ENCODE results near the gene TRRAP. TPM values are rescaled to one million over a fixed set of nuclear protein-coding genes. Genes with fewer than 3 reads are reported as not detected.

The TRRAP gene
- total RNA-seq, 1 donor from 2014 or later = 35.6 TPM

- Histone ChIP-seq H3K4me3 (no peak overlapping the region), H3K27me3 (no peaks in the 10 kb centered on the region), H3K9me3 (no peaks in the 10 kb centered on the region), H3K4me1 (no peaks in the 10 kb centered on the region), H3K27ac (no peak overlapping the region), H3K36me3 (peaks cover 100% of the 10 kb centered on the region)
- intact Hi-C loops (cut with DNase I) = no loop called here
- TF ChIP-seq CTCF (IDR thresholded peaks at IDR 0.05) = no peak
- no peak for ATAC-seq
- no peak for DNase-seq
These were observed 155.4 kb downstream of the TRRAP start for GRCh38 chr7:99033765-99034164.

GRCh38 chr7:99034932-99035722 lies 156.8 kb downstream of the TRRAP start:
- no peaks in the 10 kb centered on the region for H3K4me1 ChIP-seq
- no peak overlapping the region for H3K27ac ChIP-seq
- H3K4me3 ChIP-seq = no peak overlapping the region
- H3K36me3 ChIP-seq = peaks cover 100% of the 10 kb centered on the region
- H3K27me3 ChIP-seq = no peaks in the 10 kb centered on the region
- intact Hi-C loops (cut with DNase I) = no loop called here
- ATAC-seq (no peak), DNase-seq (no peak)
- no peaks in the 10 kb centered on the region for H3K9me3 ChIP-seq
- no peak for TF ChIP-seq CTCF (IDR thresholded peaks at IDR 0.05)

- DNase-seq (no peak), ATAC-seq (no peak)
- peaks cover 100% of the 10 kb centered on the region for H3K36me3 ChIP-seq
- no peaks in the 10 kb centered on the region for H3K27me3 ChIP-seq
- H3K27ac ChIP-seq = no peak overlapping the region
- intact Hi-C loops (cut with DNase I) = no loop called here
- no peaks in the 10 kb centered on the region for H3K9me3 ChIP-seq
- no peak overlapping the region for H3K4me3 ChIP-seq
- H3K4me1 ChIP-seq = peaks cover 5% of the 10 kb centered on the region
- no peak for TF ChIP-seq CTCF (IDR thresholded peaks at IDR 0.05)
These were observed 157.6 kb downstream of the TRRAP start for GRCh38 chr7:99035723-99036545.

GRCh38 chr7:99036546-99037111 lies 158.3 kb downstream of the TRRAP start:
- DNase-seq = no peak
- intact Hi-C loops (cut with DNase I) = no loop called here
- peaks cover 100% of the 10 kb centered on the region for H3K36me3 ChIP-seq
- no peak overlapping the region for H3K4me3 ChIP-seq
- H3K27ac ChIP-seq = no peak overlapping the region
- H3K27me3 ChIP-seq = no peaks in the 10 kb centered on the region
- H3K4me1 ChIP-seq = peaks cover 5% of the 10 kb centered on the region
- peak; percentile 25 for TF ChIP-seq CTCF (IDR thresholded peaks at IDR 0.05)
- ATAC-seq = peak; percentile 26
- no peaks in the 10 kb centered on the region for H3K9me3 ChIP-seq

- Histone ChIP-seq H3K36me3 (peaks cover 100% of the 10 kb centered on the region), H3K4me1 (peaks cover 5% of the 10 kb centered on the region), H3K4me3 (no peak overlapping the region), H3K27me3 (no peaks in the 10 kb centered on the region), H3K27ac (no peak overlapping the region), H3K9me3 (no peaks in the 10 kb centered on the region)
- DNase-seq = no peak
- no peak for ATAC-seq
- intact Hi-C loops (cut with DNase I) = no loop called here
- no peak for TF ChIP-seq CTCF (IDR thresholded peaks at IDR 0.05)
These were observed 159.1 kb downstream of the TRRAP start for GRCh38 chr7:99037327-99037940.
